Tibial nerve (tissue), 4 donors: ENCODE measurements around the gene OSM.

Experiments used
- EP300 ChIP-seq, 2 donors: sonication (generic); formaldehyde crosslinking; IDR thresholded peaks; one replicate each; pipeline ENCODE4 v1.6.1; 2017; ENCODE audit warnings: antibody characterized with exemption in 2 of 2, mild to moderate bottlenecking in 1 of 2
- POLR2A ChIP-seq, 2 donors: fragments of 450-650 bp; IDR thresholded peaks; one replicate each; pipeline ENCODE4 v1.6.1; 2017; ENCODE audit warnings: antibody characterized with exemption in 2 of 2, mild to moderate bottlenecking in 2 of 2, moderate library complexity in 2 of 2
- TF ChIP-seq, protein P1 (sequence below), 5 experiments: fragments of 200-600 bp in 3 of 5; fragments of 450-650 bp in 2 of 5; sonication (generic) in 3 of 5; IDR thresholded peaks; one replicate each; pipeline ENCODE4 v1.5.1; 2016 to 2019; ENCODE audit warnings: antibody characterized with exemption in 5 of 5, mild to moderate bottlenecking in 3 of 5, moderate library complexity in 2 of 5

DNA sequence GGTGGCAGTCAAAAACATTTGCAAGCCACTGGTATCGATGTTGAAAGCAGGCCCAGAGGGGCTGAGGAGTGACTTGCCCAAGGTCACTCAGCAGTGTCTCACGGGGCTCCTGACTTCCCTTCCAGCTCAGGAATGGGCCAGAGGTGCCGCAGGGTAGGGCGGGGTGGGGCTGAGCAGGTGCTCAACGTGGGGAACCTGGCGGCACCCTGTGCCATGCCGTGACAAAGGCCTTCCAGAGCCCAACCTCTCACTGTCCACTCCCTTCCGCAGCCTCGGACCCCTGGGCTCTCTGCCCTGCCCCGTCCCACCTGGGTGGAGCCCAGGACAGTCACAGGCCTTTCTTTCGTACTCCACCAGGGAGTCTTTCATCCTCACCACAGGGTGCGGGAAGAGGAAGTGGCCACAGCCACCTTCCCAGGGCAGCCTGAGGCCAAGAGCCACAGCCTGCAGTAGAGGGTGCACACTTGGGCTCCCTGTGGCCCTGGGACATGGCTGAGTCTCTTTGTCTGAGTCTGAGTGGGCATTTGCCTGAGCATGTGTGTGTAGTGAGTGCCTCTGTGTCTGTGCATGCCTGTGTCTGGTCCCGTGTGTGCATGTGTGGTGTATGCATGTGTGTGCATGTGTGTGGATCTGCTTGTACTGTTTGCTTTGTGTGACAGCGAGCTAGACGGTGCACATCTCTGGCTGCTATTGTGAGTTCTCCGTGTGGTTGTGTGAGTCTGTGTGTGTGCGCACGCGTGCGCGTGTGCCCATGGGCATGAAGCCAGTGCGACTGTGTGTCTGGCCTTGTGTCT lies 14.0 kb downstream of the OSM start:
- TF ChIP-seq, protein P1, sequence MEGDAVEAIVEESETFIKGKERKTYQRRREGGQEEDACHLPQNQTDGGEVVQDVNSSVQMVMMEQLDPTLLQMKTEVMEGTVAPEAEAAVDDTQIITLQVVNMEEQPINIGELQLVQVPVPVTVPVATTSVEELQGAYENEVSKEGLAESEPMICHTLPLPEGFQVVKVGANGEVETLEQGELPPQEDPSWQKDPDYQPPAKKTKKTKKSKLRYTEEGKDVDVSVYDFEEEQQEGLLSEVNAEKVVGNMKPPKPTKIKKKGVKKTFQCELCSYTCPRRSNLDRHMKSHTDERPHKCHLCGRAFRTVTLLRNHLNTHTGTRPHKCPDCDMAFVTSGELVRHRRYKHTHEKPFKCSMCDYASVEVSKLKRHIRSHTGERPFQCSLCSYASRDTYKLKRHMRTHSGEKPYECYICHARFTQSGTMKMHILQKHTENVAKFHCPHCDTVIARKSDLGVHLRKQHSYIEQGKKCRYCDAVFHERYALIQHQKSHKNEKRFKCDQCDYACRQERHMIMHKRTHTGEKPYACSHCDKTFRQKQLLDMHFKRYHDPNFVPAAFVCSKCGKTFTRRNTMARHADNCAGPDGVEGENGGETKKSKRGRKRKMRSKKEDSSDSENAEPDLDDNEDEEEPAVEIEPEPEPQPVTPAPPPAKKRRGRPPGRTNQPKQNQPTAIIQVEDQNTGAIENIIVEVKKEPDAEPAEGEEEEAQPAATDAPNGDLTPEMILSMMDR (IDR thresholded peaks at IDR 0.05) = no peak
- TF ChIP-seq POLR2A (IDR thresholded peaks at IDR 0.05) = no peak
- TF ChIP-seq EP300 (IDR thresholded peaks at IDR 0.05) = no peak
